Activated T-cell treated with anti-CD3 and anti-CD28 coated beads, Interleukin-2, amount 50 U/mL, for 24 hours (primary cell): ENCODE data around the gene MRPL57.
"Not testable (repeated sequence)": the region's sequence is repeated elsewhere in the genome, so short reads cannot be mapped to it uniquely, and the experiment has no call there.

Experiments
- DNase-seq: peaks from one replicate; pipeline ENCODE4 v3.0.0-alpha.2; 2020
- H3K27ac Mint-ChIP-seq: 2 replicates; pipeline ENCODE4 v1.8.0; 2020; ENCODE audit warnings: mild to moderate bottlenecking, mixed read lengths
- H3K27me3 Mint-ChIP-seq: 2 replicates; pipeline ENCODE4 v1.8.0; 2020; ENCODE audit warnings: mixed read lengths
- H3K36me3 Mint-ChIP-seq: 2 replicates; pipeline ENCODE4 v1.8.0; 2020; ENCODE audit warnings: low read depth, mixed read lengths
- H3K4me1 Mint-ChIP-seq: 2 replicates; pipeline ENCODE4 v1.8.0; 2020; ENCODE audit warnings: low read depth, mixed read lengths
- H3K4me3 Mint-ChIP-seq: 2 replicates; pipeline ENCODE4 v1.8.0; 2020; ENCODE audit warnings: mild to moderate bottlenecking, moderate library complexity, mixed read lengths
- H3K9me3 Mint-ChIP-seq: 2 replicates; pipeline ENCODE4 v1.8.0; 2020; ENCODE audit warnings: mixed read lengths

The MRPL57 gene

GRCh38 chr13:21176215-21176981 is at the start of gene MRPL57, which contains the start of gene SKA3:
Gene MRPL57 (plus strand): TSS chr13:21176658. CDS start chr13:21176917, 259 bp downstream.
Gene SKA3 (minus strand): TSS chr13:21176552. CDS start chr13:21176477, 75 bp downstream.
- DNase-seq: peak; percentile 95
- H3K4me3 Mint-ChIP-seq: peak within 1 kb of the TSS; percentile 99
- H3K27me3 Mint-ChIP-seq: no peaks in the 10 kb centered on the region
- peak within 1 kb of the TSS; percentile 99 for H3K27ac Mint-ChIP-seq
- H3K4me1 Mint-ChIP-seq: peaks cover 38% of the 10 kb centered on the region
- H3K9me3 Mint-ChIP-seq: no peaks in the 10 kb centered on the region
- peaks cover 53% of the 10 kb centered on the region for H3K36me3 Mint-ChIP-seq

GRCh38 chr13:21130116-21130515 is 46.3 kb upstream of the MRPL57 start:
- peaks cover 10% of the 10 kb centered on the region for H3K27me3 Mint-ChIP-seq
- H3K9me3 Mint-ChIP-seq: no peaks in the 10 kb centered on the region
- H3K4me3 Mint-ChIP-seq: no peak overlapping the region
- no peaks in the 10 kb centered on the region for H3K36me3 Mint-ChIP-seq
- DNase-seq: no peak
- no peak overlapping the region for H3K27ac Mint-ChIP-seq
- H3K4me1 Mint-ChIP-seq: no peaks in the 10 kb centered on the region

- no peaks in the 10 kb centered on the region for H3K4me1 Mint-ChIP-seq
Measured at GRCh38 chr13:21133077-21133476, 43.4 kb upstream of the MRPL57 start.

GRCh38 chr13:21134475-21134874 is 42.0 kb upstream of the MRPL57 start:
- Mint-ChIP-seq H3K36me3 (no peaks in the 10 kb centered on the region), H3K27ac (no peak overlapping the region), H3K27me3 (peaks cover 23% of the 10 kb centered on the region), H3K4me1 (peaks cover 1% of the 10 kb centered on the region), H3K4me3 (no peak overlapping the region), H3K9me3 (no peaks in the 10 kb centered on the region)
- no peak for DNase-seq

More at GRCh38 chr13:21133077-21133476, 43.4 kb upstream of the MRPL57 start:
- H3K9me3 Mint-ChIP-seq: no peaks in the 10 kb centered on the region
- peaks cover 19% of the 10 kb centered on the region for H3K27me3 Mint-ChIP-seq
- DNase-seq: no peak
- H3K27ac Mint-ChIP-seq: no peak overlapping the region
- no peak overlapping the region for H3K4me3 Mint-ChIP-seq
- no peaks in the 10 kb centered on the region for H3K36me3 Mint-ChIP-seq

GRCh38 chr13:21135833-21136232 is 40.6 kb upstream of the MRPL57 start:
- not testable (repeated sequence) for H3K9me3 Mint-ChIP-seq, H3K4me1 Mint-ChIP-seq, DNase-seq, H3K27ac Mint-ChIP-seq, H3K4me3 Mint-ChIP-seq
- H3K36me3 Mint-ChIP-seq: peaks cover 13% of the 10 kb centered on the region
- peaks cover 18% of the 10 kb centered on the region for H3K27me3 Mint-ChIP-seq

- Mint-ChIP-seq H3K4me1 (peaks cover 22% of the 10 kb centered on the region), H3K27me3 (peaks cover 17% of the 10 kb centered on the region), H3K27ac (no peak overlapping the region), H3K9me3 (no peaks in the 10 kb centered on the region), H3K4me3 (no peak overlapping the region), H3K36me3 (peaks cover 27% of the 10 kb centered on the region)
- no peak for DNase-seq
Measured at GRCh38 chr13:21137696-21138095, 38.8 kb upstream of the MRPL57 start.

GRCh38 chr13:21138561-21138960 is 37.9 kb upstream of the MRPL57 start:
- Mint-ChIP-seq H3K36me3 (peaks cover 36% of the 10 kb centered on the region), H3K27ac (peak overlapping the region; percentile 22), H3K4me3 (peak overlapping the region; percentile 63), H3K27me3 (peaks cover 15% of the 10 kb centered on the region), H3K4me1 (peaks cover 31% of the 10 kb centered on the region), H3K9me3 (no peaks in the 10 kb centered on the region)
- no peak for DNase-seq

GRCh38 chr13:21139374-21139773 is 37.1 kb upstream of the MRPL57 start:
- peak overlapping the region; percentile 99 for H3K27ac Mint-ChIP-seq
- peaks cover 35% of the 10 kb centered on the region for H3K4me1 Mint-ChIP-seq
- H3K27me3 Mint-ChIP-seq: peaks cover 15% of the 10 kb centered on the region
- peaks cover 42% of the 10 kb centered on the region for H3K36me3 Mint-ChIP-seq
- H3K9me3 Mint-ChIP-seq: no peaks in the 10 kb centered on the region
- H3K4me3 Mint-ChIP-seq: peak overlapping the region; percentile 100
- no peak for DNase-seq

- H3K27ac Mint-ChIP-seq: peak overlapping the region; percentile 90
- H3K4me1 Mint-ChIP-seq: peaks cover 46% of the 10 kb centered on the region
- DNase-seq: no peak
- H3K36me3 Mint-ChIP-seq: peaks cover 76% of the 10 kb centered on the region
- peak overlapping the region; percentile 100 for H3K4me3 Mint-ChIP-seq
- H3K27me3 Mint-ChIP-seq: peaks cover 3% of the 10 kb centered on the region
- no peaks in the 10 kb centered on the region for H3K9me3 Mint-ChIP-seq
Measured at GRCh38 chr13:21142766-21143165, 33.7 kb upstream of the MRPL57 start.

GRCh38 chr13:21147827-21148226 is 28.6 kb upstream of the MRPL57 start:
- Mint-ChIP-seq H3K4me1 (peaks cover 41% of the 10 kb centered on the region), H3K36me3 (peaks cover 62% of the 10 kb centered on the region), H3K4me3 (no peak overlapping the region), H3K27ac (peak overlapping the region; percentile 68), H3K9me3 (no peaks in the 10 kb centered on the region), H3K27me3 (no peaks in the 10 kb centered on the region)
- no peak for DNase-seq

- Mint-ChIP-seq H3K9me3 (no peaks in the 10 kb centered on the region), H3K4me1 (peaks cover 34% of the 10 kb centered on the region), H3K27me3 (no peaks in the 10 kb centered on the region), H3K4me3 (no peak overlapping the region), H3K27ac (peak overlapping the region; percentile 68), H3K36me3 (peaks cover 53% of the 10 kb centered on the region)
- no peak for DNase-seq
Measured at GRCh38 chr13:21148557-21149258, 27.8 kb upstream of the MRPL57 start.

GRCh38 chr13:21149568-21149967 is 26.9 kb upstream of the MRPL57 start:
- H3K27ac Mint-ChIP-seq: peak overlapping the region; percentile 41
- peaks cover 29% of the 10 kb centered on the region for H3K4me1 Mint-ChIP-seq
- no peaks in the 10 kb centered on the region for H3K27me3 Mint-ChIP-seq
- H3K4me3 Mint-ChIP-seq: no peak overlapping the region
- no peak for DNase-seq
- H3K36me3 Mint-ChIP-seq: peaks cover 53% of the 10 kb centered on the region
- H3K9me3 Mint-ChIP-seq: no peaks in the 10 kb centered on the region

- Mint-ChIP-seq H3K4me3 (no peak overlapping the region), H3K4me1 (peaks cover 26% of the 10 kb centered on the region), H3K36me3 (peaks cover 53% of the 10 kb centered on the region), H3K27ac (peak overlapping the region; percentile 41), H3K9me3 (no peaks in the 10 kb centered on the region), H3K27me3 (no peaks in the 10 kb centered on the region)
- no peak for DNase-seq
Measured at GRCh38 chr13:21150013-21150412, 26.4 kb upstream of the MRPL57 start.

GRCh38 chr13:21152251-21152899 is 24.1 kb upstream of the MRPL57 start:
- Mint-ChIP-seq H3K9me3 (no peaks in the 10 kb centered on the region), H3K27me3 (no peaks in the 10 kb centered on the region), H3K4me1 (peaks cover 24% of the 10 kb centered on the region)

More at GRCh38 chr13:21152251-21152899, 24.1 kb upstream of the MRPL57 start:
- Mint-ChIP-seq H3K4me3 (no peak overlapping the region), H3K36me3 (peaks cover 43% of the 10 kb centered on the region), H3K27ac (no peak overlapping the region)
- DNase-seq: no peak
